ENCODE data around the gene HMGCS1. TPM values are rescaled to one million over a fixed set of nuclear protein-coding genes. Genes with fewer than 3 reads are reported as not detected.
"Not testable (repeated sequence)": the region's sequence is repeated elsewhere in the genome, so short reads cannot be mapped to it uniquely, and the experiment has no call there.

Gene HMGCS1
- 42.8 TPM for total RNA-seq

- DNase-seq (ENCODE audit: low spot score) (peak; percentile 99), ATAC-seq (peak; percentile 92)
Observed at GRCh38 chr5:43313035-43313853, at the start of gene HMGCS1. TSS of gene HMGCS1 (minus strand) at chr5:43313412. CDS start at chr5:43298965, 14,447 bp downstream.

- DNase-seq (ENCODE audit: low spot score): no peak
Observed at GRCh38 chr5:43358726-43359125, 45.5 kb upstream of the HMGCS1 start.

GRCh38 chr5:43358301-43358700 is 45.1 kb upstream of the HMGCS1 start:
- ATAC-seq (peak; percentile 19), DNase-seq (ENCODE audit: low spot score) (no peak)

More at GRCh38 chr5:43358726-43359125, 45.5 kb upstream of the HMGCS1 start:
- no peak for ATAC-seq

GRCh38 chr5:43357878-43358281 is 44.7 kb upstream of the HMGCS1 start:
- DNase-seq (ENCODE audit: low spot score) (no peak), ATAC-seq (no peak)

- peak; percentile 69 for DNase-seq (ENCODE audit: low spot score)
- peak; percentile 95 for ATAC-seq
Observed at GRCh38 chr5:43357067-43357466, 43.9 kb upstream of the HMGCS1 start.

GRCh38 chr5:43354774-43355173 is 41.6 kb upstream of the HMGCS1 start:
- ATAC-seq (no peak), DNase-seq (ENCODE audit: low spot score) (no peak)

- no peak for DNase-seq (ENCODE audit: low spot score)
Observed at GRCh38 chr5:43353668-43354067, 40.5 kb upstream of the HMGCS1 start.

GRCh38 chr5:43352915-43353314 is 39.7 kb upstream of the HMGCS1 start:
- DNase-seq (ENCODE audit: low spot score): no peak
- no peak for ATAC-seq

More at GRCh38 chr5:43353668-43354067, 40.5 kb upstream of the HMGCS1 start:
- no peak for ATAC-seq

- ATAC-seq (no peak), DNase-seq (ENCODE audit: low spot score) (no peak)
Observed at GRCh38 chr5:43352131-43352530, 38.9 kb upstream of the HMGCS1 start.

GRCh38 chr5:43348861-43349363 is 35.7 kb upstream of the HMGCS1 start:
- ATAC-seq: no peak

GRCh38 chr5:43348207-43348606 is 35.0 kb upstream of the HMGCS1 start:
- DNase-seq (ENCODE audit: low spot score): no peak
- no peak for ATAC-seq

More at GRCh38 chr5:43348861-43349363, 35.7 kb upstream of the HMGCS1 start:
- no peak for DNase-seq (ENCODE audit: low spot score)

- ATAC-seq: no peak
- no peak for DNase-seq (ENCODE audit: low spot score)
Observed at GRCh38 chr5:43338862-43339261, 25.6 kb upstream of the HMGCS1 start.

- no peak for DNase-seq (ENCODE audit: low spot score)
- ATAC-seq: no peak
Observed at GRCh38 chr5:43336159-43336558, 22.9 kb upstream of the HMGCS1 start.

GRCh38 chr5:43335681-43336080 is 22.5 kb upstream of the HMGCS1 start:
- ATAC-seq (no peak), DNase-seq (ENCODE audit: low spot score) (no peak)

GRCh38 chr5:43332401-43332800 is 19.2 kb upstream of the HMGCS1 start:
- DNase-seq (ENCODE audit: low spot score) (no peak), ATAC-seq (no peak)

GRCh38 chr5:43325624-43326023 is 12.4 kb upstream of the HMGCS1 start:
- not testable (repeated sequence) for DNase-seq (ENCODE audit: low spot score); ATAC-seq

- not testable (repeated sequence) for ATAC-seq
Observed at GRCh38 chr5:43323488-43323887, 10.3 kb upstream of the HMGCS1 start.

GRCh38 chr5:43320846-43321245 is 7.6 kb upstream of the HMGCS1 start:
- ATAC-seq (no peak), DNase-seq (ENCODE audit: low spot score) (no peak)

More at GRCh38 chr5:43323488-43323887, 10.3 kb upstream of the HMGCS1 start:
- DNase-seq (ENCODE audit: low spot score): not testable (repeated sequence)

GRCh38 chr5:43316421-43316820 is 3.2 kb upstream of the HMGCS1 start:
- no peak for DNase-seq (ENCODE audit: low spot score)
- no peak for ATAC-seq

GRCh38 chr5:43315682-43316081 is 2.5 kb upstream of the HMGCS1 start:
- ATAC-seq (no peak), DNase-seq (ENCODE audit: low spot score) (no peak)

GRCh38 chr5:43315263-43315662 is 2.1 kb upstream of the HMGCS1 start:
- DNase-seq (ENCODE audit: low spot score) (no peak), ATAC-seq (no peak)

- DNase-seq (ENCODE audit: low spot score): no peak
- ATAC-seq: no peak
Observed at GRCh38 chr5:43314724-43315123, 1.5 kb upstream of the HMGCS1 start.
